ENCODE data around the gene ASIC2.

Gene ASIC2

GRCh38 chr17:33202021-33202420, 91.1 kb downstream of the ASIC2 start:
- Histone ChIP-seq H3K4me3 (ENCODE audit: low read length) (no peak overlapping the region), H3K9ac (ENCODE audit: low read length) (no peak overlapping the region), H3K27me3 (replicated peaks; ENCODE audit: control insufficient read depth, insufficient read depth, low read length) (peaks cover 40% of the 10 kb centered on the region), H3K36me3 (ENCODE audit: control insufficient read depth, insufficient read depth, low read length, severe bottlenecking) (no peaks in the 10 kb centered on the region), H3K4me1 (ENCODE audit: control insufficient read depth, insufficient read depth, low read length) (peaks cover 9% of the 10 kb centered on the region), H3K9me3 (ENCODE audit: control insufficient read depth, low read length) (no peaks in the 10 kb centered on the region)
- no peak for DNase-seq (ENCODE audit: low read depth)

GRCh38 chr17:33201283-33201682, 91.8 kb downstream of the ASIC2 start:
- H3K27me3 ChIP-seq (replicated peaks; ENCODE audit: control insufficient read depth, insufficient read depth, low read length), result peaks cover 39% of the 10 kb centered on the region
- no peak overlapping the region for H3K9ac ChIP-seq (ENCODE audit: low read length)
- no peaks in the 10 kb centered on the region for H3K9me3 ChIP-seq (ENCODE audit: control insufficient read depth, low read length)
- H3K4me3 ChIP-seq (ENCODE audit: low read length), result no peak overlapping the region
- peaks cover 9% of the 10 kb centered on the region for H3K4me1 ChIP-seq (ENCODE audit: control insufficient read depth, insufficient read depth, low read length)
- DNase-seq (ENCODE audit: low read depth), result no peak
- no peaks in the 10 kb centered on the region for H3K36me3 ChIP-seq (ENCODE audit: control insufficient read depth, insufficient read depth, low read length, severe bottlenecking)

GRCh38 chr17:33200587-33200986, 92.5 kb downstream of the ASIC2 start:
- Histone ChIP-seq H3K27me3 (replicated peaks; ENCODE audit: control insufficient read depth, insufficient read depth, low read length) (peaks cover 33% of the 10 kb centered on the region), H3K4me1 (ENCODE audit: control insufficient read depth, insufficient read depth, low read length) (peaks cover 9% of the 10 kb centered on the region)

GRCh38 chr17:33199571-33200510, 93.3 kb downstream of the ASIC2 start:
- DNase-seq (ENCODE audit: low read depth), result no peak
- Histone ChIP-seq H3K9ac (ENCODE audit: low read length) (no peak overlapping the region), H3K36me3 (ENCODE audit: control insufficient read depth, insufficient read depth, low read length, severe bottlenecking) (no peaks in the 10 kb centered on the region), H3K4me1 (ENCODE audit: control insufficient read depth, insufficient read depth, low read length) (peaks cover 9% of the 10 kb centered on the region), H3K9me3 (ENCODE audit: control insufficient read depth, low read length) (no peaks in the 10 kb centered on the region), H3K4me3 (ENCODE audit: low read length) (no peak overlapping the region), H3K27me3 (replicated peaks; ENCODE audit: control insufficient read depth, insufficient read depth, low read length) (peaks cover 32% of the 10 kb centered on the region)

More at GRCh38 chr17:33200587-33200986, 92.5 kb downstream of the ASIC2 start:
- Histone ChIP-seq H3K36me3 (ENCODE audit: control insufficient read depth, insufficient read depth, low read length, severe bottlenecking) (no peaks in the 10 kb centered on the region), H3K9ac (ENCODE audit: low read length) (no peak overlapping the region), H3K4me3 (ENCODE audit: low read length) (no peak overlapping the region), H3K9me3 (ENCODE audit: control insufficient read depth, low read length) (no peaks in the 10 kb centered on the region)
- DNase-seq (ENCODE audit: low read depth), result no peak

GRCh38 chr17:33198954-33199353, 94.1 kb downstream of the ASIC2 start:
- H3K27me3 ChIP-seq (replicated peaks; ENCODE audit: control insufficient read depth, insufficient read depth, low read length), result peaks cover 34% of the 10 kb centered on the region

GRCh38 chr17:33197342-33197741, 95.8 kb downstream of the ASIC2 start:
- Histone ChIP-seq H3K9me3 (ENCODE audit: control insufficient read depth, low read length) (no peaks in the 10 kb centered on the region), H3K36me3 (ENCODE audit: control insufficient read depth, insufficient read depth, low read length, severe bottlenecking) (no peaks in the 10 kb centered on the region), H3K27me3 (replicated peaks; ENCODE audit: control insufficient read depth, insufficient read depth, low read length) (peaks cover 24% of the 10 kb centered on the region), H3K4me3 (ENCODE audit: low read length) (no peak overlapping the region), H3K9ac (ENCODE audit: low read length) (no peak overlapping the region), H3K4me1 (ENCODE audit: control insufficient read depth, insufficient read depth, low read length) (peaks cover 9% of the 10 kb centered on the region)
- DNase-seq (ENCODE audit: low read depth), result no peak

More at GRCh38 chr17:33198954-33199353, 94.1 kb downstream of the ASIC2 start:
- Histone ChIP-seq H3K36me3 (ENCODE audit: control insufficient read depth, insufficient read depth, low read length, severe bottlenecking) (no peaks in the 10 kb centered on the region), H3K4me3 (ENCODE audit: low read length) (no peak overlapping the region), H3K4me1 (ENCODE audit: control insufficient read depth, insufficient read depth, low read length) (peaks cover 9% of the 10 kb centered on the region), H3K9me3 (ENCODE audit: control insufficient read depth, low read length) (no peaks in the 10 kb centered on the region), H3K9ac (ENCODE audit: low read length) (no peak overlapping the region)
- no peak for DNase-seq (ENCODE audit: low read depth)

GRCh38 chr17:33196883-33197282, 96.2 kb downstream of the ASIC2 start:
- peaks cover 22% of the 10 kb centered on the region for H3K27me3 ChIP-seq (replicated peaks; ENCODE audit: control insufficient read depth, insufficient read depth, low read length)
- DNase-seq (ENCODE audit: low read depth), result no peak
- H3K4me1 ChIP-seq (ENCODE audit: control insufficient read depth, insufficient read depth, low read length), result peaks cover 9% of the 10 kb centered on the region
- H3K9me3 ChIP-seq (ENCODE audit: control insufficient read depth, low read length), result no peaks in the 10 kb centered on the region
- H3K36me3 ChIP-seq (ENCODE audit: control insufficient read depth, insufficient read depth, low read length, severe bottlenecking), result no peaks in the 10 kb centered on the region
- no peak overlapping the region for H3K9ac ChIP-seq (ENCODE audit: low read length)
- H3K4me3 ChIP-seq (ENCODE audit: low read length), result no peak overlapping the region

- Histone ChIP-seq H3K9me3 (ENCODE audit: control insufficient read depth, low read length) (no peaks in the 10 kb centered on the region), H3K4me3 (ENCODE audit: low read length) (no peak overlapping the region), H3K9ac (ENCODE audit: low read length) (no peak overlapping the region), H3K27me3 (replicated peaks; ENCODE audit: control insufficient read depth, insufficient read depth, low read length) (peaks cover 40% of the 10 kb centered on the region), H3K36me3 (ENCODE audit: control insufficient read depth, insufficient read depth, low read length, severe bottlenecking) (no peaks in the 10 kb centered on the region), H3K4me1 (ENCODE audit: control insufficient read depth, insufficient read depth, low read length) (no peaks in the 10 kb centered on the region)
- DNase-seq (ENCODE audit: low read depth), result no peak
Observed at GRCh38 chr17:33192951-33193911, 99.9 kb downstream of the ASIC2 start.

- no peak overlapping the region for H3K9ac ChIP-seq (ENCODE audit: low read length)
- no peak for DNase-seq (ENCODE audit: low read depth)
- H3K4me1 ChIP-seq (ENCODE audit: control insufficient read depth, insufficient read depth, low read length), result no peaks in the 10 kb centered on the region
- H3K36me3 ChIP-seq (ENCODE audit: control insufficient read depth, insufficient read depth, low read length, severe bottlenecking), result no peaks in the 10 kb centered on the region
- H3K27me3 ChIP-seq (replicated peaks; ENCODE audit: control insufficient read depth, insufficient read depth, low read length), result peaks cover 72% of the 10 kb centered on the region
- H3K4me3 ChIP-seq (ENCODE audit: low read length), result no peak overlapping the region
- H3K9me3 ChIP-seq (ENCODE audit: control insufficient read depth, low read length), result peaks cover 4% of the 10 kb centered on the region
Observed at GRCh38 chr17:33183487-33184026, 109.5 kb downstream of the ASIC2 start.

GRCh38 chr17:33179151-33179550, 113.9 kb downstream of the ASIC2 start:
- H3K4me1 ChIP-seq (ENCODE audit: control insufficient read depth, insufficient read depth, low read length), result no peaks in the 10 kb centered on the region
- H3K36me3 ChIP-seq (ENCODE audit: control insufficient read depth, insufficient read depth, low read length, severe bottlenecking), result no peaks in the 10 kb centered on the region
- no peak overlapping the region for H3K4me3 ChIP-seq (ENCODE audit: low read length)
- H3K9me3 ChIP-seq (ENCODE audit: control insufficient read depth, low read length), result no peaks in the 10 kb centered on the region
- no peak overlapping the region for H3K9ac ChIP-seq (ENCODE audit: low read length)
- no peak for DNase-seq (ENCODE audit: low read depth)
- peaks cover 84% of the 10 kb centered on the region for H3K27me3 ChIP-seq (replicated peaks; ENCODE audit: control insufficient read depth, insufficient read depth, low read length)

- Histone ChIP-seq H3K36me3 (ENCODE audit: control insufficient read depth, insufficient read depth, low read length, severe bottlenecking) (no peaks in the 10 kb centered on the region), H3K4me3 (ENCODE audit: low read length) (no peak overlapping the region), H3K27me3 (replicated peaks; ENCODE audit: control insufficient read depth, insufficient read depth, low read length) (peaks cover 84% of the 10 kb centered on the region), H3K9me3 (ENCODE audit: control insufficient read depth, low read length) (no peaks in the 10 kb centered on the region), H3K9ac (ENCODE audit: low read length) (no peak overlapping the region), H3K4me1 (ENCODE audit: control insufficient read depth, insufficient read depth, low read length) (no peaks in the 10 kb centered on the region)
- no peak for DNase-seq (ENCODE audit: low read depth)
Observed at GRCh38 chr17:33178681-33179080, 114.4 kb downstream of the ASIC2 start.

Measured in adipocyte (in vitro differentiated cells).